H9 (cell line): ENCODE results near the gene RGS8. TPM values are rescaled to one million over a fixed set of nuclear protein-coding genes. Genes with fewer than 3 reads are reported as not detected.

ENCODE experiments used
- DNase-seq: peaks from one replicate; pipeline ENCODE4 v3.0.0-alpha.2; 2017
- H2AFZ ChIP-seq: one replicate; pipeline ENCODE4 v1.6.1; 2013; ENCODE audit warnings: mild to moderate bottlenecking, low read length, control low read depth, moderate library complexity
- H2AK5ac ChIP-seq: 2 replicates; pipeline ENCODE4 v1.6.1; 2013; ENCODE audit warnings: low read length, control low read depth, mixed read lengths; ENCODE audit not compliant: insufficient read length
- H2BK120ac ChIP-seq: one replicate; pipeline ENCODE4 v1.6.1; 2013; ENCODE audit warnings: low read depth, mild to moderate bottlenecking, low read length, control low read depth, inconsistent platforms; ENCODE audit not compliant: poor library complexity, severe bottlenecking
- H2BK12ac ChIP-seq: 2 replicates; pipeline ENCODE4 v1.6.1; 2013; ENCODE audit warnings: low read length, control low read depth, mixed read lengths, low read depth; ENCODE audit not compliant: insufficient read length
- H2BK15ac ChIP-seq: 2 replicates; pipeline ENCODE4 v1.6.1; 2013; ENCODE audit warnings: low read depth, low read length, control low read depth
- H2BK20ac ChIP-seq: one replicate; pipeline ENCODE4 v1.6.1; 2013; ENCODE audit warnings: low read depth, mild to moderate bottlenecking, low read length, control low read depth, inconsistent platforms; ENCODE audit not compliant: poor library complexity, severe bottlenecking
- H2BK5ac ChIP-seq: 2 replicates; pipeline ENCODE4 v1.6.1; 2013; ENCODE audit warnings: low read length, control low read depth, mixed read lengths; ENCODE audit not compliant: insufficient read length
- H3K14ac ChIP-seq: 2 replicates; pipeline ENCODE4 v1.6.1; 2013; ENCODE audit warnings: low read length, control low read depth; ENCODE audit not compliant: insufficient read depth
- H3K18ac ChIP-seq: 2 replicates; pipeline ENCODE4 v1.6.1; 2013; ENCODE audit warnings: low read depth, mild to moderate bottlenecking, mixed read lengths, low read length, control low read depth; ENCODE audit not compliant: insufficient read length
- H3K23ac ChIP-seq: 2 replicates; pipeline ENCODE4 v1.6.1; 2013; ENCODE audit warnings: low read length, control low read depth, mixed read lengths, low read depth; ENCODE audit not compliant: insufficient read length
- H3K23me2 ChIP-seq: 2 replicates; pipeline ENCODE4 v1.6.1; 2013; ENCODE audit warnings: low read depth, mild to moderate bottlenecking, mixed read lengths, low read length, control low read depth; ENCODE audit not compliant: insufficient read length, poor library complexity, severe bottlenecking
- H3K27ac ChIP-seq: 2 replicates; pipeline ENCODE4 v1.5.1; 2013; ENCODE audit warnings: low read length, control low read depth, mixed read lengths, low read depth; ENCODE audit not compliant: insufficient read length
- H3K27me3 ChIP-seq: 2 replicates; pipeline ENCODE4 v1.6.1; 2013; ENCODE audit warnings: low read length, control low read depth, inconsistent platforms; ENCODE audit not compliant: insufficient read depth
- H3K4ac ChIP-seq: 2 replicates; pipeline ENCODE4 v1.6.1; 2013; ENCODE audit warnings: low read depth, mild to moderate bottlenecking, control low read depth, inconsistent platforms, low read length, moderate library complexity
- H3K4me1 ChIP-seq: 2 replicates; pipeline ENCODE4 v1.6.1; 2013; ENCODE audit warnings: low read length, control low read depth, inconsistent platforms; ENCODE audit not compliant: insufficient read depth
- H3K4me2 ChIP-seq: 2 replicates; pipeline ENCODE4 v1.6.1; 2013; ENCODE audit warnings: low read length, control low read depth, mixed read lengths; ENCODE audit not compliant: insufficient read length, insufficient read depth
- H3K56ac ChIP-seq: 2 replicates; pipeline ENCODE4 v1.6.1; 2013; ENCODE audit warnings: low read depth, mild to moderate bottlenecking, mixed read lengths, low read length, control low read depth; ENCODE audit not compliant: insufficient read length
- H3K79me1 ChIP-seq: 2 replicates; pipeline ENCODE4 v1.6.1; 2013; ENCODE audit warnings: low read depth, mild to moderate bottlenecking, moderate library complexity, low read length, control low read depth, inconsistent platforms; ENCODE audit not compliant: insufficient read depth, poor library complexity, severe bottlenecking
- H3K79me2 ChIP-seq: 2 replicates; pipeline ENCODE4 v1.6.1; 2013; ENCODE audit warnings: low read length, control low read depth, inconsistent platforms; ENCODE audit not compliant: insufficient read depth
- H3K9ac ChIP-seq: 2 replicates; pipeline ENCODE4 v1.6.1; 2013; ENCODE audit warnings: low read length, control low read depth, mixed read lengths; ENCODE audit not compliant: insufficient read length; ENCODE audit errors: extremely low read depth
- H3K9me3 ChIP-seq: one replicate; pipeline ENCODE4 v1.6.1; 2013; ENCODE audit warnings: low read depth, low read length, inconsistent platforms; ENCODE audit not compliant: control insufficient read depth
- H3T11ph ChIP-seq: one replicate; pipeline ENCODE4 v1.6.1; 2013; ENCODE audit warnings: mild to moderate bottlenecking, low read length, control low read depth, inconsistent platforms
- H4K20me1 ChIP-seq: one replicate; pipeline ENCODE4 v1.6.1; 2013; ENCODE audit not compliant: control insufficient read depth, insufficient read length, insufficient read depth
- H4K5ac ChIP-seq: 2 replicates; pipeline ENCODE4 v1.6.1; 2013; ENCODE audit warnings: low read depth, mild to moderate bottlenecking, mixed read lengths, low read length, control low read depth; ENCODE audit not compliant: insufficient read length
- H4K8ac ChIP-seq: replicated peaks from 2 replicates; pipeline ENCODE4 v1.6.1; 2013; ENCODE audit warnings: low read length, control low read depth, mixed read lengths, low read depth; ENCODE audit not compliant: insufficient read length
- H4K91ac ChIP-seq: 2 replicates; pipeline ENCODE4 v1.6.1; 2013; ENCODE audit warnings: low read depth, mild to moderate bottlenecking, moderate library complexity, mixed read lengths, low read length, control low read depth; ENCODE audit not compliant: insufficient read length
- H3K27ac Mint-ChIP-seq, 3 experiments: 2 replicates in 2 of 3; 3 replicates in 1 of 3; pipeline ENCODE4 v1.8.0; 2020 to 2021; ENCODE audit warnings: mixed read lengths in 3 of 3, mild to moderate bottlenecking in 1 of 3, moderate library complexity in 1 of 3
- H3K27me3 Mint-ChIP-seq: 2 replicates; pipeline ENCODE4 v1.8.0; 2021; ENCODE audit warnings: low read depth, mild to moderate bottlenecking, moderate library complexity, mixed read lengths
- H3K36me3 Mint-ChIP-seq, 3 experiments: 2 replicates in 2 of 3; 3 replicates in 1 of 3; pipeline ENCODE4 v1.8.0; 2020 to 2021; ENCODE audit warnings: low read depth in 3 of 3, mixed read lengths in 3 of 3; ENCODE audit not compliant: insufficient read depth in 1 of 3
- H3K4me1 Mint-ChIP-seq, 2 experiments: 2 replicates each; pipeline ENCODE4 v1.8.0; 2020; ENCODE audit warnings: mixed read lengths in 2 of 2
- H3K4me3 Mint-ChIP-seq, 2 experiments: 2 replicates in 1 of 2; 3 replicates in 1 of 2; pipeline ENCODE4 v1.8.0; 2020 to 2021; ENCODE audit warnings: mild to moderate bottlenecking in 2 of 2, mixed read lengths in 2 of 2, moderate library complexity in 1 of 2
- H3K9me3 Mint-ChIP-seq, 2 experiments: 2 replicates in 1 of 2; 3 replicates in 1 of 2; pipeline ENCODE4 v1.8.0; 2020; ENCODE audit warnings: mild to moderate bottlenecking in 2 of 2, mixed read lengths in 2 of 2, moderate library complexity in 1 of 2
- CTCF ChIP-seq: fragments of 200-600 bp; sonication (generic); conservative IDR thresholded peaks from 3 replicates; pipeline ENCODE4 v1.8.0; 2021; ENCODE audit warnings: antibody characterized with exemption, mild to moderate bottlenecking
- WGBS: extraction: QIAGEN DNeasy Blood & Tissue Kit; methylation state at CpG from one replicate; pipeline ENCODE4 v1.1.7; 2013; ENCODE audit warnings: missing lambda C conversion rate, low lambda C conversion rate, mixed read lengths; ENCODE audit not compliant: insufficient read length; ENCODE audit errors: extremely low coverage; 5-methylcytosine and 5-hydroxymethylcytosine counted together
- total RNA-seq: library from RNA; stranded (reverse); gene quantifications from 2 replicates; pipeline ENCODE4 v1.2.1, GENCODE V29; 2021

RGS8 gene
- total RNA-seq, 1 experiment from 2014 or later = not detected

- H3K14ac ChIP-seq = no peak overlapping the region; the same call in 1 of the 2 replicates
- no peaks in the 10 kb centered on the region for H3K79me2 ChIP-seq
- no peak overlapping the region for H3K9ac ChIP-seq
- H3K18ac ChIP-seq = no peak overlapping the region
- Mint-ChIP-seq H3K4me3 (no peak overlapping the region), H3K9me3 (no peaks in the 10 kb centered on the region), H3K4me1 (peaks cover 12 to 14% of the 10 kb centered on the region in 2 experiments), H3K27ac (no peak overlapping the region), H3K27me3 (peaks cover 24% of the 10 kb centered on the region), H3K36me3 (no peaks in the 10 kb centered on the region)
- no peak overlapping the region for H2AFZ ChIP-seq
- no peaks in the 10 kb centered on the region for H4K20me1 ChIP-seq
- H2BK5ac ChIP-seq = no peak overlapping the region
- no peak overlapping the region for H3K4me2 ChIP-seq
- no peaks in the 10 kb centered on the region; the same call in 1 of the 2 replicates for H3K4me1 ChIP-seq
- no peak overlapping the region for H3K4ac ChIP-seq
- no peak for DNase-seq
- no peaks in the 10 kb centered on the region; the same call in 1 of the 2 replicates for H3K27me3 ChIP-seq
- no peaks in the 10 kb centered on the region for H3K23me2 ChIP-seq
- no peak overlapping the region for H2BK15ac ChIP-seq
- no CpG with 5 or more reads among the region's 4 CpGs for WGBS
- no peak overlapping the region for H2BK20ac ChIP-seq
- no peak overlapping the region for H3K27ac ChIP-seq
- H4K91ac ChIP-seq = no peak overlapping the region
- H3T11ph ChIP-seq = no peak overlapping the region
- no peaks in the 10 kb centered on the region for H3K79me1 ChIP-seq
- no peak overlapping the region for H3K56ac ChIP-seq
- H3K23ac ChIP-seq = no peak overlapping the region
- H4K8ac ChIP-seq = no peak overlapping the region
- H2BK120ac ChIP-seq = no peak overlapping the region
- H2BK12ac ChIP-seq = no peak overlapping the region
- no peak for TF ChIP-seq CTCF
- H2AK5ac ChIP-seq = no peak overlapping the region
- no peak overlapping the region for H4K5ac ChIP-seq
- H3K9me3 ChIP-seq = no peaks in the 10 kb centered on the region
Observed at GRCh38 chr1:182680901-182681567, 3.4 kb downstream of the RGS8 start.
